Activated T-cell treated with anti-CD3 and anti-CD28 coated beads for 4 hours (primary cell): ENCODE measurements around the gene TEX26.
A peak's percentile ranks its signal among the peaks of the same experiment; 100 is the strongest.
"Not testable (repeated sequence)": the region's sequence is repeated elsewhere in the genome, so short reads cannot be mapped to it uniquely, and the experiment has no call there.

Source experiments
- DNase-seq: peaks from one replicate; pipeline ENCODE4 v3.0.0-alpha.2; 2020

TEX26 gene

GRCh38 chr13:30920162-30920909 is 12.1 kb upstream of the TEX26 start:
- DNase-seq: no peak

GRCh38 chr13:30923418-30923817 is 9.0 kb upstream of the TEX26 start:
- no peak for DNase-seq

GRCh38 chr13:30924721-30925120 is 7.7 kb upstream of the TEX26 start:
- no peak for DNase-seq

GRCh38 chr13:30925429-30925828 is 7.0 kb upstream of the TEX26 start:
- no peak for DNase-seq

- no peak for DNase-seq
Observed at GRCh38 chr13:30926781-30927180, 5.7 kb upstream of the TEX26 start.

DNA sequence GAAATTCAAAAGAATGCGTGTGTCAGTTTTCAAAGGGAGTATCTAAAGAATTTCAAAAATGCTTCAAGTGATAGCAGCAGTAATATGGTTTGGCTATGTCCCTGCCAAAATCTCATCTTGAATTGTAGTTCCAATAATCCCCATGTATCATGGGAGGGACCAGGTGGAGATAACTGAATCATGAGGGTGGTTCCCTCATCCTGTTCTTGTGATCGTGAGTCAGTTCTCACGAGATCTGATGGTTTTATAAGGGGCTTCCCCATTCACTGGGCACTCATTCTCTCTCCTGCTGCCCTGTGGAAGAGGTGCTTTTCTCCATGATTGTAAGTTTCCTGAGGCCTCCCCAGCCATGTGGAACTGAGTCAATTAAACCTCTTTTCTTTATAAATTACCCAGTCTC is 5.3 kb upstream of the TEX26 start:
- not testable (repeated sequence) for DNase-seq

GRCh38 chr13:30927595-30927994 is 4.9 kb upstream of the TEX26 start:
- DNase-seq: no peak

GRCh38 chr13:30928978-30929377 is 3.5 kb upstream of the TEX26 start:
- no peak for DNase-seq

GRCh38 chr13:30933354-30933670 is 856 bp downstream of the TEX26 start:
- DNase-seq: no peak

DNA sequence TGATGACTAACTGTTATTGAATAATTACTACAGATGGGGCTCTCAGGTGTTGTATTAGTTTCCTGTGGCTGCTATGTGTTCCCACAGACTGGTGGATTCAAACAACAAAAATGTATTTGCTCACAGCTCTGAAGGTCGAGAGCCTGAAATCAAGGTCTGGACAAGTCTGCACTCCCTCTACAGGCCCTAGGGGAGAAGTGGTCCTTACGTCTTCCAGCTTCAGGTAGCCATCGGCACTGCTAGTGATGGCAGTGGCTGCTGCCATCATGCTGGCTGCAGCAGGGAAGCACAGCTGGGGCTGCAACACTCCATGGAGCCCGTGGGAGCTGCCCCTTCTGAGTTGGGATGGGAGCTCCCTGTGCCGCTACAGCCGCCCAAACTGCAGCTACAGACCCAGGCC is 1.9 kb downstream of the TEX26 start:
- DNase-seq: no peak

DNA sequence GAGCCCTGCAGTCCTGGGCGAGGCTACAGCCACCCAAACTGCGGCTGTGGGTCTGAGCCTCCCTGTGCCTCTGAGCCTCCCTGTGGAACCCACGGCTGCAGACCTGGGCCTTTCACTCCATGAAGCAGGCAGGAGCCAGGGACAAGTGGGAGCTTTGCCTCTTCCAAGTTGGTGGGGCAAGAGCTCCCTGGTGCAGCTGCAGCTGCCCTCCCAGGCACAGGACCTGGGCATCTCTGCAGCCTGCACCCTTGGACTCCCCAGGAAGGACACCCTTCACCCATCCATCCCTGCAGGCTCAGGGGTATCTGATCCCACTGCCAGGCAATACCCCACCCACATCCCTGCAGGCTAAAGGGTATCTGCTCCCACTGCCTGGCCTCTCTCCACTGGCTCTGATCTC is 2.3 kb downstream of the TEX26 start:
- no peak for DNase-seq

DNA sequence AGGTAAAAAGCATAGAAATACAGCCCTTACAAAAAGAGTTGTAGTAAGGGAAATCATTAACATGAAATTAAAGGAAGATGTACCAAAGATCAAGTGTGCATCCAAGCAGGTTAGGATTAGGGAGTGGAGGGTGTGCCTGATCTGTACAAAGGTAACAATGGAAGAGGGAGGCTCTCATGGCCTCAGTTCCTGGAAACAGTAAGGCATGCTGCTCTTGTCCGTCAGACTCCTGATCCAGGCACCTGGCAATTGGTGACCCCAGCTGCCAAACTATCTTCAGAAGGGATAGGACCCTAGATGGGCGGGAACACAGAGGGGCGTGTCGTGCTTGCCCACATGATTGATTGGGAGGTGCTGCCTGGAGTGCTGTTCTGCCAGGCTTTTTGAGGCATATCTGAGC is 4.5 kb downstream of the TEX26 start:
- DNase-seq: no peak

DNA sequence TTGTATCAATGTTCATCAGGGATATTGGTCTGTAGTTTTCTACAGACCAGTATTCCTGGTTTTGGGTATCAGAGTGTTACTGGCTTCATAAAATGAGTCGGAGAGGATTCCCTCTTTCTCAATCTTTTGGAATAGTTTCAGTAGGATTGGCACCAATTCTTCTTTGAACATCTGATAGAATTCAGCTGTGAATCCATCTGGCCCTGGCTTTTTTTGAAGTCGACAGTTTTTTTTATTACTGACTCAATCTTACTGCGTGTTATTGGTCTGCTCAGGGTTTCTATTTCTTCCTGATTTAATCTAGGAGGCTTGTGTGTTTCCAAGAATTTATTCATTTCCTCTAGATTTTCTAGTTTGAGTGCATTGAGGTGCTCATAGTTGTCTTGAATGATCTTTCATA is 11.4 kb downstream of the TEX26 start:
- no peak for DNase-seq

DNA sequence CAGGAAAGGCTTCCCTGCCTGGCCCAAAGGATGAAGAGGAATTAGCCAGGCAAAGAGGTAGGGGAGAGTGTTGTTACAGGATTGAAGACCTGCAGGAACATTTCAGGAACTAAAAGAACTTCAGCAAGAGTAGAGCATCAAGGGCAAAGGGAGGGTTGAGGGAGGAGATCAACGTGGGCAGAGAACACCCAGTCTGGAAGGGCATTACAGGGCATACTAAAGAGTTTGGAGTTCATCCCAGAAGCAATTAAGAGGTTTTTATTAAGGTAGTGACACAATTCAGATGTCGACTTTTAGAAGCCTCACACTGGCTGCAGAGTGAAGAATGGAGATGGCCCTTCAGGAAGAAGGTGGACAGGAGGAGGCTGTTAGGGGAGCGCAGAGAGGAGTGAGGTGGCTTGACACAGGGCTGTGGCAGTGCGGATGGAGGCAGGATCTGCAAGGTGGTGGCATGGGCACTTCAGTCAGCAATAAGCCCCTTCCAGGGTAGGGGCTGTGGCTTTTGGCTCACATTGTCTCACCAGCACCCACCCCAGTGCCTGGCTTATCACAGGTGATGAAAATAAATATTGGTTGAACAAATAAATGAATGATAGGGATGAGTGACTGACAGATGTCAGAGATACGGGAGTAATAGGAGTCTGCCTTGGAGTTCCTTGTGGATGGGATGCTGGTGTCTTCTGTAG is 24.9 kb downstream of the TEX26 start:
- DNase-seq: no peak

DNA sequence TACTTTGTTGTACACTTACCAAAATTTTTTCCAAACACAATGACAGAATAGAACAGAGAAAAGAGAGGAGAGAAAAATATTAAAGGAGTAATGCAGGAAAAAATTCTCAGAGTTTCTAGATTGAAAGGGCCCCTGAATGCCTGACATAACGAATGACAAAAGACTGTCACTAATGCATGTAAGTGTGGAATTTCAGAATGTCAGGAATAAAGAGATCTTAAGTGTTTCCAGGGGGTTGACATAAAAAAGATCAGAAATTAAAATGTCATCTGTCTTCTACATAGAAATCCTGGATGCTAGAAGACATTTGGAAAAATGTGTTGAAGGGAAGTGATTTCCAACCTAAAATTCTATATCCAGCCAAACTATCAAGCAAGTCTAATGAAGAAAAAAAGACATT is 27.2 kb downstream of the TEX26 start:
- no peak for DNase-seq

GRCh38 chr13:30963791-30964190 is 31.3 kb downstream of the TEX26 start:
- DNase-seq: no peak

- DNase-seq: no peak
Observed at GRCh38 chr13:30965380-30965779, 32.9 kb downstream of the TEX26 start.

DNA sequence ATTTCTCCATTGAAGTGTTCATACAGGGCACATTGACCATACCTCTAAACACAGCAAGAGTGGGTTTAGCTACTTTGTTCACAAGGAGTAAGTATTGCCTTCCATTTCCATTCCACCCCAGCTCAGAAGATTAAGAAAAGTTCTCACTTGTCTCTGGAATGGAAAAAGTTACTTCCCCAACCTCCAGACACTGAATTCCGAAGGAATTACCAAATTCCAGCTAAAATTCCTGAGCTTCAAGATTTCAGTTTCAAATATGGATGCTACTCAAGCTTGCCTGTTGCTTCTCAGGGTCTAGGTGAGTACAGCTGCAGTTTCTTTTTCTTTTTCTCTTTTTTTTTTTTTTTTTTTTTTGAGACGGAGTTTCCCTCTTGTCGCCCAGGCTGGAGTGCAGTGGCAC is 33.6 kb downstream of the TEX26 start:
- DNase-seq: no peak

DNA sequence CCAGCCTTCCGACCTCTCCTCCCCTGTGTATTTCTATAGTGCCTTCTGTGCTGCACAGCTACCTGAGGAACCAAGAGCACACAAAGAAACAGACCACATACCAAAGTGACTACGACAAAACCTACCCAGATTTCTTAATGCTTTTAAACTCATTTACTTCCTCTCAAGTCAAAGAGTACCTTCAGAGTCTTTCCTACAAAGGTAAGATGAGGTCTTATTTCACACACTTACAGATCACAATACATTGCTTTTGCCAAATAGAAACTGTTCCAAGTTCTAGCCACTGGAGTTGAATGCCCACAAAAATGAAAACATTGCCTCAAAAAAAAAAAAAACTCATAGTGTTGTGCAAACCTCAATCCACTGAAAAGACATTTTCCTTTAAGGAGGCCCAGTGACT is 36.4 kb downstream of the TEX26 start:
- no peak for DNase-seq

DNA sequence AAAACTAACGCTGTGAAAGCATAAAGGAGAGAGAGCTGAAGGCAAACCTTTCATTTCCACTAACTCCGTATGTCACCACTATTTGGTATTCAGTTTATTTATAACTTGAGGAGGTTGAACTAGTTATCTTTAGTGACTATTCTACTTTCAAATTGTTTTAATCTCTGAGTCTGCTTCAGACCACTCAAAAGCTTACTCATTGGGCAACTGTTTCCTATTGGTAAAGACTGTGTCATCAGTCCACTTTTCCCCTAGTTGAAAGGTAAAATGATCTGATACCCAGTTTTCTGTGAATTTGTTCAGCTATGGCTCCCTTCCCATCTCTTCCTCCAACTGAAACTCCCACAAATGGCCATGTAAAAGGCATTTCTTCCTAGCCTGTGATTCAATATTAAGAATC is 39.1 kb downstream of the TEX26 start:
- no peak for DNase-seq

- no peak for DNase-seq
Observed at GRCh38 chr13:30972888-30973377, 40.5 kb downstream of the TEX26 start.

DNA sequence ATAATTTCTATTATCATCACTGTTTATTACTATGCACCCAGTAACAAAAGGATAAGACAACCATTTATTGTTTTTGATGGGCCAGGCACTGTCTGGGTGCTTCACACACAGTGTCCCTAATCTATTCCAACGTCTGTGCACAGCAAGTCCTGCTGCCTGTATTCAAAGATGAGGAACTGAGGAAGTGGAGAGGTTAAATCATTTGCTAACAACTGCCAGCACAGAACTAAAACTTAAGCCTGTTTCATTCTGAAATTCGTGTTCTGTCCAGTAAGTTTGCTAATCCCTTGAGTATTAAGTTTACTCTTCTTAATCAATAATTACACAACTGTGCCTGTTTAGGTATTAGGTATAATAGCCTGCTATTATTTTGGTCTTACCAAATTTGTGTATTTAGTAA is 41.9 kb downstream of the TEX26 start:
- no peak for DNase-seq

DNA sequence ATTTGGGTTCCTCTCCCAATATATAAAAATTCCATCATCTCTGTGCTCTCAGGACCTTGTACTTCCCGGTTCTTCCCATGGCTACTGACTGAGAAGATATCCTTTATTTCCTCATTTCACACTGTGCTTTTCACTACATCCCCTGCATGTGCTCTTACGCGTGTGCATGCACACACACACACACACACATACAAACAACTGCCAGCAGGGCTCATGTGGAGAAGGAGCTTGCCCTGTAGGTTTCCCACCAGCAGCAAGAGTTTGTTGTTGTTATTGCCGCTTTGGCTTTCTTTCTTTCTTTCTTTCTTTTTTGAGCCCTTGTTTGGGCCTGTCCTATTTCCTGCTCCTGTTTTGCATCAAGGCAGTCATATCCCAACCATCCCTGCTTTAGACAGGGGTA is 43.6 kb downstream of the TEX26 start:
- DNase-seq: no peak

GRCh38 chr13:30978981-30979956 is 46.8 kb downstream of the TEX26 start:
- DNase-seq: peak; percentile 14
